B cell (primary cell): Measurements from ENCODE around the gene MRPL16.

ENCODE experiments used
- CTCF ChIP-seq: fragments of 200-600 bp; IDR thresholded peaks from one replicate; pipeline ENCODE4 v1.8.0; 2022; ENCODE audit warnings: antibody characterized with exemption, mild to moderate bottlenecking
- EZH2 ChIP-seq: IDR thresholded peaks from 2 replicates; pipeline ENCODE4 v1.6.1; 2012; ENCODE audit warnings: borderline replicate concordance, low read depth, mild to moderate bottlenecking, moderate library complexity, low read length; ENCODE audit not compliant: insufficient read depth, poor library complexity, severe bottlenecking

GRCh38 chr11:59801160-59801706, 9.3 kb downstream of the MRPL16 start:
- TF ChIP-seq CTCF (no peak), EZH2 (no peak)
